ENCODE results near the gene OSBPL6. TPM values are rescaled to one million over a fixed set of nuclear protein-coding genes. Genes with fewer than 3 reads are reported as not detected.

OSBPL6 gene
- total and polyA plus RNA-seq, 2 of the 13 experiments (the other 11 are each of a cell fraction or from before 2014, with no cell fraction given), result 0.03 to 0.11 TPM

GRCh38 chr2:178194600-178195389 lies 483 bp downstream of the OSBPL6 start (continued):
- no peak for TF ChIP-seq ZNF407 (CRISPR knock-in tag; IDR thresholded peaks at IDR 0.05; ENCODE audit: not compliant biosample characterization)
- TF ChIP-seq ZNF33B (CRISPR knock-in tag; IDR thresholded peaks at IDR 0.05), result 0 out of 2 replicates have a peak, but pooled peaks have one; percentile 25
- TF ChIP-seq MIXL1 (CRISPR knock-in tag; IDR thresholded peaks at IDR 0.05), result no peak
- no peak for TF ChIP-seq CEBPG (CRISPR knock-in tag; IDR thresholded peaks at IDR 0.05)
- TF ChIP-seq ZNF556 (CRISPR knock-in tag; IDR thresholded peaks at IDR 0.05; ENCODE audit: borderline replicate concordance), result 0 out of 2 replicates have a peak, but pooled peaks have one; percentile 2
- TF ChIP-seq ZNF597 (CRISPR knock-in tag; IDR thresholded peaks at IDR 0.05), result no peak
- no peak for TF ChIP-seq NR2F1 (CRISPR knock-in tag; IDR thresholded peaks at IDR 0.05)
- TF ChIP-seq KLF13 (CRISPR knock-in tag; IDR thresholded peaks at IDR 0.05), result no peak
- no peak for TF ChIP-seq TIGD3 (CRISPR knock-in tag; IDR thresholded peaks at IDR 0.05; ENCODE audit: borderline replicate concordance)
- TF ChIP-seq WIZ (CRISPR knock-in tag; IDR thresholded peaks at IDR 0.05), result no peak
- no peak for TF ChIP-seq SOX5 (CRISPR knock-in tag; IDR thresholded peaks at IDR 0.05; ENCODE audit: borderline replicate concordance)
- no peak for TF ChIP-seq SRF (IDR thresholded peaks at IDR 0.05; ENCODE audit: low read depth, low read length)
- no peak for TF ChIP-seq ZNF503 (CRISPR knock-in tag; IDR thresholded peaks at IDR 0.05)
- peak; percentile 79 for TF ChIP-seq MTF2 (CRISPR knock-in tag; IDR thresholded peaks at IDR 0.05; ENCODE audit: borderline replicate concordance)
